MM.1S (cell line): ENCODE data around the gene VEZF1.

Experiments
- EZH2 ChIP-seq: fragments of 300-600 bp; sonication (generic); optimal IDR thresholded peaks from 2 replicates; pipeline ENCODE3; 2017; ENCODE audit warnings: low read depth, mild to moderate bottlenecking, antibody characterized with exemption, low read length, mixed read lengths
- EZH2phosphoT487 ChIP-seq: fragments of 300-600 bp; sonication (generic); IDR thresholded peaks from 2 replicates; pipeline ENCODE4 v1.6.1; 2018; ENCODE audit warnings: antibody characterized with exemption, low read length
- TF ChIP-seq, protein P1 (sequence below): fragments of 300-600 bp; sonication (generic); IDR thresholded peaks from 2 replicates; pipeline ENCODE4 v1.5.1; 2016; ENCODE audit warnings: antibody characterized with exemption, low read length, mixed read lengths

DNA sequence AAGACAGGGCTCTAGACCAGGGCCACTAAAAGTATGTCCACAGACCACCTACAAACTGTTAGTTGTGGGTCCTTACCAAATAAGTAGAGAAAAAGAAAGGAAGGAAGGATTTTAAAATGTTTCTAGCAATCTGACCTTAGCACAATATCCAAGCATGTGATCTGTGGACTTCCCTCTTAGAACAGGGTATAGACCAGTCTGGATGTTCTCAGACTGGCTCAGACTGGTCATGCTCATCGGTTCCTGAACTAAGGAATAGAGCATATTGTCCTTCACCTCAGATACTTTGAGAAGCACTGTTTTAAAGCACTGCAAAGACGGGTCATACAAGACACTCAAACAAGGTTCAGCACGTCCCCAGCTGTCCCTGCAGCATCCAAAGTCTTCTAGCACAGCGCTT is 58.7 kb downstream of the VEZF1 start:
- TF ChIP-seq EZH2phosphoT487, result no peak
- TF ChIP-seq, protein P1, sequence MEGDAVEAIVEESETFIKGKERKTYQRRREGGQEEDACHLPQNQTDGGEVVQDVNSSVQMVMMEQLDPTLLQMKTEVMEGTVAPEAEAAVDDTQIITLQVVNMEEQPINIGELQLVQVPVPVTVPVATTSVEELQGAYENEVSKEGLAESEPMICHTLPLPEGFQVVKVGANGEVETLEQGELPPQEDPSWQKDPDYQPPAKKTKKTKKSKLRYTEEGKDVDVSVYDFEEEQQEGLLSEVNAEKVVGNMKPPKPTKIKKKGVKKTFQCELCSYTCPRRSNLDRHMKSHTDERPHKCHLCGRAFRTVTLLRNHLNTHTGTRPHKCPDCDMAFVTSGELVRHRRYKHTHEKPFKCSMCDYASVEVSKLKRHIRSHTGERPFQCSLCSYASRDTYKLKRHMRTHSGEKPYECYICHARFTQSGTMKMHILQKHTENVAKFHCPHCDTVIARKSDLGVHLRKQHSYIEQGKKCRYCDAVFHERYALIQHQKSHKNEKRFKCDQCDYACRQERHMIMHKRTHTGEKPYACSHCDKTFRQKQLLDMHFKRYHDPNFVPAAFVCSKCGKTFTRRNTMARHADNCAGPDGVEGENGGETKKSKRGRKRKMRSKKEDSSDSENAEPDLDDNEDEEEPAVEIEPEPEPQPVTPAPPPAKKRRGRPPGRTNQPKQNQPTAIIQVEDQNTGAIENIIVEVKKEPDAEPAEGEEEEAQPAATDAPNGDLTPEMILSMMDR, result no peak
- no peak for TF ChIP-seq EZH2
